OCI-LY1 (cell line): ENCODE measurements around the gene COL5A2.

Source experiments
- H2AFZ ChIP-seq: fragments of 200-600 bp; sonication (generic), shearing (Covaris generic); 2 replicates; pipeline ENCODE4 v1.6.0; 2014; ENCODE audit warnings: antibody characterized with exemption, mild to moderate bottlenecking, low read length
- H3F3A ChIP-seq: fragments of 200-600 bp; sonication (generic), shearing (Covaris generic); 2 replicates; pipeline ENCODE4 v1.6.0; 2014; ENCODE audit warnings: mild to moderate bottlenecking, antibody characterized with exemption, low read length, moderate library complexity; ENCODE audit not compliant: insufficient read depth
- H3K27ac ChIP-seq: fragments of 200-600 bp; sonication (generic); 2 replicates; pipeline ENCODE4 v1.5.1; 2014; ENCODE audit warnings: low read length, mixed run types, mild to moderate bottlenecking, low read depth; ENCODE audit not compliant: poor library complexity, severe bottlenecking
- H3K27me3 ChIP-seq: fragments of 200-600 bp; sonication (generic); 2 replicates; pipeline ENCODE4 v1.6.0; 2014; ENCODE audit warnings: antibody characterized with exemption, mild to moderate bottlenecking, low read length, moderate library complexity; ENCODE audit not compliant: insufficient read depth
- H3K36me3 ChIP-seq: fragments of 200-600 bp; sonication (generic); 2 replicates; pipeline ENCODE4 v1.6.1; 2014; ENCODE audit warnings: mild to moderate bottlenecking, antibody characterized with exemption, low read length, moderate library complexity, mixed read lengths; ENCODE audit not compliant: insufficient read depth
- H3K4me1 ChIP-seq: fragments of 200-600 bp; sonication (generic); 2 replicates; pipeline ENCODE4 v1.5.1; 2014; ENCODE audit warnings: mild to moderate bottlenecking, low read length, moderate library complexity; ENCODE audit not compliant: insufficient read depth, severe bottlenecking
- H3K4me2 ChIP-seq: fragments of 200-600 bp; sonication (generic), shearing (Covaris generic); 2 replicates; pipeline ENCODE4 v1.6.1; 2014; ENCODE audit warnings: low read length
- H3K4me3 ChIP-seq: fragments of 200-600 bp; sonication (generic); 2 replicates; pipeline ENCODE4 v1.5.1; 2014; ENCODE audit warnings: low read length, low read depth, mild to moderate bottlenecking, mixed read lengths; ENCODE audit not compliant: poor library complexity, severe bottlenecking
- H3K79me2 ChIP-seq: fragments of 200-600 bp; shearing (Covaris generic); 2 replicates; pipeline ENCODE4 v1.6.1; 2016; ENCODE audit warnings: mixed run types, low read length, mixed read lengths; ENCODE audit not compliant: insufficient read depth
- H3K9ac ChIP-seq: fragments of 200-600 bp; sonication (generic), shearing (Covaris generic); 2 replicates; pipeline ENCODE4 v1.6.1; 2014; ENCODE audit warnings: mild to moderate bottlenecking, low read length, mixed read lengths
- H3K9me2 ChIP-seq: fragments of 200-600 bp; sonication (generic), shearing (Covaris generic); 2 replicates; pipeline ENCODE4 v1.6.1; 2014; ENCODE audit warnings: low read depth, mild to moderate bottlenecking, low read length, mixed read lengths
- H3K9me3 ChIP-seq: fragments of 200-600 bp; shearing (Covaris generic); 2 replicates; pipeline ENCODE4 v1.6.1; 2014; ENCODE audit warnings: low read length, mixed read lengths
- H4K20me1 ChIP-seq: fragments of 200-600 bp; sonication (generic), shearing (Covaris generic); 2 replicates; pipeline ENCODE4 v1.6.0; 2016; ENCODE audit warnings: mild to moderate bottlenecking, low read length; ENCODE audit not compliant: insufficient read depth
- EZH2 ChIP-seq: fragments of 200-600 bp; sonication (generic), shearing (Covaris generic); IDR thresholded peaks from 2 replicates; pipeline ENCODE4 v1.8.0; 2017; ENCODE audit warnings: borderline replicate concordance, mixed run types, mild to moderate bottlenecking, antibody characterized with exemption, low read length, moderate library complexity, mixed read lengths
- TF ChIP-seq, protein P1 (sequence below): fragments of 200-600 bp; sonication (generic), shearing (Covaris generic); IDR thresholded peaks from 2 replicates; pipeline ENCODE4 v1.5.1; 2017; ENCODE audit warnings: mild to moderate bottlenecking, antibody characterized with exemption, low read length, moderate library complexity, mixed read lengths

Gene COL5A2

DNA sequence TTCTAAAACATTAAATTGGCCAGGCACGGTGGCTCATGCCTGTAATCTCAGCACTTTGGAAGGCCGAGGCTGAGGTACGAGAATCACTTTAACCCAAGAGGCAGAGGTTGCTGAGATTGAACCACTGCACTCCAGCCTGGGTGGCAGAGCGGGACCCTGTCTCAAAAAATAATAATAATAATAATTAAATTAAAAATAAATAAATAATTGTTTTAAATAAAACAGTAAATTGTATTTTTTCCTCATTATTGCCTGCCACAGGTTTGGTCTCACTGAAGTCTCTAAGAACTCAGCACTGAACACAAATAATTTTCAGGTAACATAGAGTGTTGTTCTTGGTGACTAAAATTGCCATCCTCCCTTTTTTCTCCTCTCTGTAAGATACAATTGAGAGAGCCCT lies 19.8 kb downstream of the COL5A2 start:
- H3F3A ChIP-seq = no peaks in the 10 kb centered on the region
- H4K20me1 ChIP-seq = no peaks in the 10 kb centered on the region
- no peak overlapping the region for H3K9ac ChIP-seq
- H3K27me3 ChIP-seq = no peaks in the 10 kb centered on the region
- H2AFZ ChIP-seq = no peak overlapping the region
- H3K9me2 ChIP-seq = no peaks in the 10 kb centered on the region
- no peak for TF ChIP-seq EZH2
- TF ChIP-seq, protein P1, sequence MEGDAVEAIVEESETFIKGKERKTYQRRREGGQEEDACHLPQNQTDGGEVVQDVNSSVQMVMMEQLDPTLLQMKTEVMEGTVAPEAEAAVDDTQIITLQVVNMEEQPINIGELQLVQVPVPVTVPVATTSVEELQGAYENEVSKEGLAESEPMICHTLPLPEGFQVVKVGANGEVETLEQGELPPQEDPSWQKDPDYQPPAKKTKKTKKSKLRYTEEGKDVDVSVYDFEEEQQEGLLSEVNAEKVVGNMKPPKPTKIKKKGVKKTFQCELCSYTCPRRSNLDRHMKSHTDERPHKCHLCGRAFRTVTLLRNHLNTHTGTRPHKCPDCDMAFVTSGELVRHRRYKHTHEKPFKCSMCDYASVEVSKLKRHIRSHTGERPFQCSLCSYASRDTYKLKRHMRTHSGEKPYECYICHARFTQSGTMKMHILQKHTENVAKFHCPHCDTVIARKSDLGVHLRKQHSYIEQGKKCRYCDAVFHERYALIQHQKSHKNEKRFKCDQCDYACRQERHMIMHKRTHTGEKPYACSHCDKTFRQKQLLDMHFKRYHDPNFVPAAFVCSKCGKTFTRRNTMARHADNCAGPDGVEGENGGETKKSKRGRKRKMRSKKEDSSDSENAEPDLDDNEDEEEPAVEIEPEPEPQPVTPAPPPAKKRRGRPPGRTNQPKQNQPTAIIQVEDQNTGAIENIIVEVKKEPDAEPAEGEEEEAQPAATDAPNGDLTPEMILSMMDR = no peak
- no peaks in the 10 kb centered on the region for H3K9me3 ChIP-seq
- H3K4me2 ChIP-seq = no peak overlapping the region
- no peaks in the 10 kb centered on the region for H3K4me1 ChIP-seq
- H3K36me3 ChIP-seq = no peaks in the 10 kb centered on the region
- no peaks in the 10 kb centered on the region for H3K79me2 ChIP-seq
- H3K4me3 ChIP-seq = no peak overlapping the region
- no peak overlapping the region for H3K27ac ChIP-seq

DNA sequence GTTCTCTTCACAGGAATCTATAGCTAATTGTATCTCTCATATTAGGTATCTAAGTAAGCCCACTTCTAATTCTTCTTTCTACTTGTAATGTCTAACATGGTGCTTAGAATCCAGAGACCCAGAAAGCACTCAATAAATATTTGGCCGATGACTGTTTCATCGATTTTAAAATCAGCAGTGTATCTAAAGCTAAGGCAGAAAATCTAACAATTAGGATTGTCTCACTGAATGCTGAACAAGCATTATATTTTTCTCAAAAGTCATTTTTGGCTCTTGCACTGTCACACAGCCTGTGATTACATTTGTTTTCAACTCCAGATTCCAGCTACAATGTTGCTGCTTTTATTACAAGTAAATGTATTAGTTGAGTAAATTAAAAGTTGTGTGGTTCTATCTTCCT lies 20.3 kb downstream of the COL5A2 start:
- Histone ChIP-seq H3K4me3 (no peak overlapping the region), H3K9me2 (no peaks in the 10 kb centered on the region), H3K27ac (no peak overlapping the region), H4K20me1 (no peaks in the 10 kb centered on the region), H2AFZ (no peak overlapping the region), H3K79me2 (no peaks in the 10 kb centered on the region), H3K9me3 (no peaks in the 10 kb centered on the region), H3F3A (no peaks in the 10 kb centered on the region), H3K9ac (no peak overlapping the region), H3K4me2 (no peak overlapping the region), H3K4me1 (no peaks in the 10 kb centered on the region), H3K27me3 (no peaks in the 10 kb centered on the region), H3K36me3 (no peaks in the 10 kb centered on the region)
- no peak for TF ChIP-seq EZH2
- TF ChIP-seq, protein P1 = no peak

- H3K36me3 ChIP-seq = no peaks in the 10 kb centered on the region
- no peaks in the 10 kb centered on the region for H3K4me1 ChIP-seq
- H2AFZ ChIP-seq = no peak overlapping the region
- H4K20me1 ChIP-seq = no peaks in the 10 kb centered on the region
- TF ChIP-seq EZH2 = no peak
- TF ChIP-seq, protein P1 = no peak
- no peak overlapping the region for H3K4me2 ChIP-seq
- H3F3A ChIP-seq = no peaks in the 10 kb centered on the region
- no peak overlapping the region for H3K27ac ChIP-seq
- H3K4me3 ChIP-seq = no peak overlapping the region
- H3K79me2 ChIP-seq = no peaks in the 10 kb centered on the region
- no peaks in the 10 kb centered on the region for H3K27me3 ChIP-seq
- H3K9ac ChIP-seq = no peak overlapping the region
- H3K9me2 ChIP-seq = no peaks in the 10 kb centered on the region
- H3K9me3 ChIP-seq = no peaks in the 10 kb centered on the region
These were observed 21.6 kb downstream of the COL5A2 start for GRCh38 chr2:189157939-189158338.
